K562 (cell line): ENCODE data around the gene EVI5L. TPM values are rescaled to one million over a fixed set of nuclear protein-coding genes. Genes with fewer than 3 reads are reported as not detected.

Experiments used
- ATAC-seq: fragments of 200-7000 bp; cut with Tn5 transposase; 3 replicates; pipeline ENCODE4 v1.9.1; 2020; ENCODE audit warnings: moderate library complexity
- BruUV-seq: library from RNA; stranded (reverse); fragments of 400-500 nt; replicated peaks from 2 replicates; lab custom pipeline; 2021; lab: Mats Ljungman, UMichigan
- CTCF ChIA-PET: fragments of 300-600 bp; formaldehyde crosslinking; extraction: SDS; loops from one replicate; lab custom pipeline; 2021; ENCODE audit warnings: low intra/inter-chr PET ratio; lab: Yijun Ruan, JAX
- POLR2A ChIA-PET: fragments of 300-600, 350-650 bp; sonication (Branson Sonifier 250); formaldehyde crosslinking; extraction: SDS; loops from one replicate; lab custom pipeline; 2021; ENCODE audit warnings: antibody characterized with exemption, inconsistent platforms; lab: Yijun Ruan, JAX
- DNase-seq, 4 experiments: peaks; one replicate each; pipeline versions ENCODE4 v3.0.0 to v3.0.0-alpha.2; 2011 to 2018; ENCODE audit warnings: low spot score in 3 of 4, mixed read lengths in 3 of 4; ENCODE audit errors: extremely low read depth in 1 of 4
- FAIRE-seq: peaks from 2 replicates; lab custom pipeline; 2011; peaks lifted over from hg19 to GRCh38; lab: Jason Lieb, UNC
- H2AFZ ChIP-seq: 2 replicates; pipeline ENCODE4 v1.6.0; 2011; ENCODE audit warnings: low read depth, low read length, control low read depth, inconsistent platforms
- H3K27ac ChIP-seq: fragments of 200-600 bp; 3 replicates; pipeline ENCODE4 v1.8.0; 2011; ENCODE audit warnings: low read depth, mild to moderate bottlenecking, control low read depth, inconsistent platforms, low read length, moderate library complexity, mixed read lengths; ENCODE audit errors: extremely low read depth
- H3K27me3 ChIP-seq, 2 experiments: fragments of 300-600 bp in 1 of 2; 2 replicates in 1 of 2; 3 replicates in 1 of 2; pipeline versions ENCODE4 v1.6.0 to v1.8.0; 2011; ENCODE audit warnings: inconsistent platforms in 2 of 2, low read length in 2 of 2, mild to moderate bottlenecking in 1 of 2, mixed read lengths in 1 of 2, moderate library complexity in 1 of 2; ENCODE audit not compliant: control insufficient read depth in 2 of 2, insufficient read depth in 2 of 2
- H3K36me3 ChIP-seq: fragments of 300-600 bp; 3 replicates; pipeline ENCODE4 v1.8.0; 2011; ENCODE audit warnings: mild to moderate bottlenecking, low read length, inconsistent platforms; ENCODE audit not compliant: control insufficient read depth, insufficient read depth
- H3K4me1 ChIP-seq, 2 experiments: fragments of 200-600 bp in 1 of 2; replicated peaks in 1 of 2; 2 replicates in 1 of 2; 3 replicates in 1 of 2; pipeline versions ENCODE4 v1.5.1 to v1.8.0; 2011; ENCODE audit warnings: inconsistent platforms in 2 of 2, low read length in 2 of 2, mild to moderate bottlenecking in 1 of 2, mixed read lengths in 1 of 2, moderate library complexity in 1 of 2; ENCODE audit not compliant: control insufficient read depth in 2 of 2, insufficient read depth in 2 of 2
- H3K4me2 ChIP-seq: 2 replicates; pipeline ENCODE4 v1.6.1; 2011; ENCODE audit warnings: low read length, control low read depth, inconsistent platforms, mixed read lengths; ENCODE audit not compliant: insufficient read depth
- H3K4me3 ChIP-seq: fragments of 200-600 bp; sonication (generic), shearing (Covaris generic); 2 replicates; pipeline ENCODE4 v1.5.1; 2016; ENCODE audit warnings: control low read depth, inconsistent platforms
- H3K79me2 ChIP-seq: fragments of 200-600 bp; 3 replicates; pipeline ENCODE4 v1.8.0; 2011; ENCODE audit warnings: low read length, inconsistent platforms; ENCODE audit not compliant: control insufficient read depth, insufficient read depth
- H3K9ac ChIP-seq, 2 experiments: 2 replicates each; pipeline versions ENCODE4 v1.6.0 to v1.6.1; 2011; ENCODE audit warnings: low read depth in 2 of 2, low read length in 2 of 2, control low read depth in 1 of 2, inconsistent platforms in 1 of 2, mild to moderate bottlenecking in 1 of 2, mixed read lengths in 1 of 2; ENCODE audit not compliant: insufficient read depth in 1 of 2
- H3K9me1 ChIP-seq: one replicate; pipeline ENCODE4 v1.6.0; 2011; ENCODE audit warnings: inconsistent platforms, mild to moderate bottlenecking, low read length, moderate library complexity; ENCODE audit not compliant: control insufficient read depth, insufficient read depth
- H3K9me3 ChIP-seq: replicated peaks from 2 replicates; pipeline ENCODE4 v1.5.1; 2011; ENCODE audit warnings: low read depth, low read length, inconsistent platforms; ENCODE audit not compliant: control insufficient read depth, insufficient read depth
- H4K20me1 ChIP-seq: replicated peaks from 2 replicates; pipeline ENCODE4 v1.6.1; 2011; ENCODE audit warnings: low read length, inconsistent platforms, mixed read lengths; ENCODE audit not compliant: control insufficient read depth, insufficient read depth
- ARNT ChIP-seq, 2 experiments: fragments of 450-650 bp; IDR thresholded peaks; 2 replicates each; pipeline ENCODE4 v1.6.1; 2016; ENCODE audit warnings: mild to moderate bottlenecking in 1 of 2
- EGR1 ChIP-seq: fragments of 450-650 bp; conservative IDR thresholded peaks from 2 replicates; pipeline ENCODE4 v1.6.1; 2017; ENCODE audit warnings: mild to moderate bottlenecking
- MEIS2 ChIP-seq: fragments of 450-650 bp; IDR thresholded peaks from 2 replicates; pipeline ENCODE4 v1.6.1; 2014; ENCODE audit warnings: mild to moderate bottlenecking; ENCODE audit not compliant: partially characterized antibody
- NR1H2 ChIP-seq: sonication (generic); formaldehyde crosslinking; IDR thresholded peaks from 2 replicates; pipeline ENCODE4 v1.4.0; 2020; ENCODE audit warnings: mild to moderate bottlenecking, missing genetic modification reagents
- PBX2 ChIP-seq, 2 experiments: IDR thresholded peaks in 1 of 2; conservative IDR thresholded peaks in 1 of 2; 2 replicates each; pipeline ENCODE4 v1.6.1; 2016; ENCODE audit warnings: low read depth in 2 of 2, mild to moderate bottlenecking in 1 of 2, missing compliant biosample characterization in 1 of 2, missing genetic modification characterization in 1 of 2, moderate library complexity in 1 of 2
- POLR2AphosphoS5 ChIP-seq: IDR thresholded peaks from 2 replicates; pipeline ENCODE4 v1.6.1; 2011; ENCODE audit warnings: mild to moderate bottlenecking, low read depth, low read length, moderate library complexity; ENCODE audit not compliant: control insufficient read depth, insufficient read depth
- PPARD ChIP-seq: fragments of 250-450 bp; sonication (Bioruptor Pico); IDR thresholded peaks from 2 replicates; pipeline ENCODE4 v1.8.0; 2022; ENCODE audit warnings: inconsistent platforms, mild to moderate bottlenecking, moderate library complexity
- TEAD1 ChIP-seq, 2 experiments: fragments of 450-650 bp in 1 of 2; sonication (generic) in 1 of 2; formaldehyde crosslinking; IDR thresholded peaks; 2 replicates each; pipeline versions ENCODE4 v1.4.0 to v1.8.0; 2020 to 2022; ENCODE audit warnings: mild to moderate bottlenecking in 2 of 2, missing genetic modification reagents in 1 of 2
- ZNF507 ChIP-seq: conservative IDR thresholded peaks from 2 replicates; pipeline ENCODE4 v1.6.1; 2017; ENCODE audit warnings: missing genetic modification characterization, missing compliant biosample characterization
- ZNF589 ChIP-seq: fragments of 200-800 bp; sonication (Bioruptor generic); IDR thresholded peaks from 2 replicates; pipeline ENCODE4 v1.6.1; 2016; ENCODE audit warnings: low read depth, missing genetic modification characterization, missing compliant biosample characterization
- ZSCAN29 ChIP-seq: fragments of 450-650 bp; IDR thresholded peaks from 2 replicates; pipeline ENCODE4 v1.6.1; 2017
- WGBS: fragments of 100-300 bp; shearing (Covaris generic); methylation state at CpG from one replicate; pipeline ENCODE4 v1.1.6; 2016; ENCODE audit warnings: low coverage, mixed read lengths; ENCODE audit not compliant: insufficient coverage; ENCODE audit errors: missing lambda C conversion rate; 5-methylcytosine and 5-hydroxymethylcytosine counted together
- in situ Hi-C: fragments of 300-500 bp; cut with MboI; formaldehyde crosslinking; loops from 4 replicates; pipeline ENCODE4 v1.15.0; 2018; ENCODE audit warnings: inconsistent platforms, mixed read lengths
- intact Hi-C: fragments of 100-400 bp; cut with micrococcal nuclease; formaldehyde crosslinking; loops from 2 replicates; pipeline ENCODE4 v1.14.2; 2022
- polyA plus RNA-seq, 8 experiments: library from polyadenylated mRNA; depleted of rRNA in 4 of 8; stranded (reverse) in 5 of 8; unstranded in 3 of 8; fragments of >200 nt; fragmentation: Nextera tagmentation in 2 of 8; fragmentation: Illumina TruSeq in 1 of 8; extraction: Ambion mirVana in 2 of 8; extraction: Trizol in 1 of 8; gene quantifications; 2 replicates each; pipeline versions ENCODE4 v1.2.1 to v1.2.3, GENCODE V29; 2011 to 2014; ENCODE audit warnings: inconsistent platforms in 1 of 8, missing spikeins in 1 of 8
- total RNA-seq, 7 experiments: library from RNA; depleted of rRNA in 6 of 7; stranded (reverse); fragments of >200 nt in 6 of 7; fragmentation: Illumina TruSeq in 2 of 7; extraction: Trizol in 2 of 7; gene quantifications; 2 replicates each; pipeline versions ENCODE4 v1.2.1 to v1.2.3, GENCODE V29; 2011 to 2021; ENCODE audit warnings: low replicate concordance in 1 of 7
- TF ChIP-seq, protein P1 (sequence below): fragments of 450-650 bp; IDR thresholded peaks from 2 replicates; pipeline ENCODE4 v1.6.1; 2016
- TF ChIP-seq, protein P2 (sequence below): fragments of 450-650 bp; conservative IDR thresholded peaks from 2 replicates; pipeline ENCODE4 v1.6.1; 2016; ENCODE audit warnings: missing genetic modification characterization, low read depth, mild to moderate bottlenecking, control low read depth, missing compliant biosample characterization

Gene EVI5L
- total and polyA plus RNA-seq, 9 of the 15 experiments (the other 6 are each of a cell fraction or from before 2014, with no cell fraction given): 0.69 to 1.8 (median 1.2) TPM; not detected in 2

- no peak for FAIRE-seq
- Histone ChIP-seq H3K4me2 (no peak overlapping the region), H2AFZ (peak overlapping the region; percentile 34), H4K20me1 (peaks cover 7% of the 10 kb centered on the region; the same call in 1 of the 2 replicates), H3K79me2 (no peaks in the 10 kb centered on the region), H3K4me1 (peaks cover 20 to 78% of the 10 kb centered on the region in 2 experiments), H3K27me3 (peaks cover 0 to 10% of the 10 kb centered on the region in 2 experiments; a peak in 2 of 5 replicates), H3K9ac (peak overlapping the region in 1 of 2 experiments; percentile 69; a peak in 2 of 4 replicates), H3K27ac (no peak overlapping the region), H3K9me3 (no peaks in the 10 kb centered on the region), H3K4me3 (no peak overlapping the region), H3K9me1 (peaks cover 6% of the 10 kb centered on the region), H3K36me3 (no peaks in the 10 kb centered on the region)
- WGBS: 29% methylated on average over 12 of the region's 16 CpGs
- ChIA-PET POLR2A (interaction anchor here (0.5 kb wide), 1 partner anchor 135 kb away, joined by 3 read pairs; no protein-coding TSS in a partner anchor), CTCF (no interaction called here)
- no peak for ATAC-seq
- no peak for TF ChIP-seq NR1H2 (CRISPR knock-in tag)
- no peak for TF ChIP-seq POLR2AphosphoS5
- no peak for TF ChIP-seq ZNF589 (CRISPR knock-in tag)
- no peak for TF ChIP-seq ARNT (IDR thresholded peaks at IDR 0.05)
- TF ChIP-seq MEIS2: peak; percentile 78
- no peak for TF ChIP-seq ZSCAN29
- TF ChIP-seq PPARD: no peak
- no peak for TF ChIP-seq ZNF507 (tag)
- TF ChIP-seq, protein P1, sequence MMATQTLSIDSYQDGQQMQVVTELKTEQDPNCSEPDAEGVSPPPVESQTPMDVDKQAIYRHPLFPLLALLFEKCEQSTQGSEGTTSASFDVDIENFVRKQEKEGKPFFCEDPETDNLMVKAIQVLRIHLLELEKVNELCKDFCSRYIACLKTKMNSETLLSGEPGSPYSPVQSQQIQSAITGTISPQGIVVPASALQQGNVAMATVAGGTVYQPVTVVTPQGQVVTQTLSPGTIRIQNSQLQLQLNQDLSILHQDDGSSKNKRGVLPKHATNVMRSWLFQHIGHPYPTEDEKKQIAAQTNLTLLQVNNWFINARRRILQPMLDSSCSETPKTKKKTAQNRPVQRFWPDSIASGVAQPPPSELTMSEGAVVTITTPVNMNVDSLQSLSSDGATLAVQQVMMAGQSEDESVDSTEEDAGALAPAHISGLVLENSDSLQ: peak; percentile 34; the same call in 1 of the 2 replicates
- no peak for TF ChIP-seq TEAD1 (CRISPR knock-in tag; IDR thresholded peaks at IDR 0.05)
- no peak for TF ChIP-seq PBX2 (CRISPR knock-in tag; IDR thresholded peaks at IDR 0.05; ENCODE audit: low read depth)
- peak; percentile 62; the same call in 1 of the 2 replicates for TF ChIP-seq PBX2 (tag; conservative IDR thresholded peaks at IDR 0.05; ENCODE audit: low read depth)
- TF ChIP-seq EGR1: 0 out of 2 replicates have a peak, but pooled peaks have one; percentile 10
- TF ChIP-seq, protein P2, sequence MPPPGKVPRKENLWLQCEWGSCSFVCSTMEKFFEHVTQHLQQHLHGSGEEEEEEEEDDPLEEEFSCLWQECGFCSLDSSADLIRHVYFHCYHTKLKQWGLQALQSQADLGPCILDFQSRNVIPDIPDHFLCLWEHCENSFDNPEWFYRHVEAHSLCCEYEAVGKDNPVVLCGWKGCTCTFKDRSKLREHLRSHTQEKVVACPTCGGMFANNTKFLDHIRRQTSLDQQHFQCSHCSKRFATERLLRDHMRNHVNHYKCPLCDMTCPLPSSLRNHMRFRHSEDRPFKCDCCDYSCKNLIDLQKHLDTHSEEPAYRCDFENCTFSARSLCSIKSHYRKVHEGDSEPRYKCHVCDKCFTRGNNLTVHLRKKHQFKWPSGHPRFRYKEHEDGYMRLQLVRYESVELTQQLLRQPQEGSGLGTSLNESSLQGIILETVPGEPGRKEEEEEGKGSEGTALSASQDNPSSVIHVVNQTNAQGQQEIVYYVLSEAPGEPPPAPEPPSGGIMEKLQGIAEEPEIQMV (tag): no peak
- no TSS peak for BruUV-seq
- intact Hi-C loops: no loop called here
- in situ Hi-C loops: no loop called here
- DNase-seq: no peak
These were observed 26.1 kb downstream of the EVI5L start for GRCh38 chr19:7856109-7856591.
